ENCODE data around the gene ADPRHL1. TPM values are rescaled to one million over a fixed set of nuclear protein-coding genes. Genes with fewer than 3 reads are reported as not detected.
"Not testable (repeated sequence)": the region's sequence is repeated elsewhere in the genome, so short reads cannot be mapped to it uniquely, and the experiment has no call there.

Gene ADPRHL1
- total and polyA plus RNA-seq, 2 donors (not counting 1 experiment from before 2014, with no cell fraction given), result 0.28 to 1.3 TPM

GRCh38 chr13:113393226-113393562, 60.1 kb downstream of the ADPRHL1 start:
- Histone ChIP-seq H3K4me3 (ENCODE audit: control extremely low read depth in 1 of 5, extremely low read depth in 1 of 5, insufficient read depth in 1 of 5, low read depth in 2 of 5, low read length in 4 of 5) (peak overlapping the region in 3 of 5 experiments; percentile 58 to 78 (median 59)), H3K9ac (ENCODE audit: low read length) (peak overlapping the region; percentile 63), H3K79me2 (ENCODE audit: control insufficient read depth, insufficient read depth, low read length) (no peaks in the 10 kb centered on the region), H3K9me3 (ENCODE audit: control extremely low read depth in 1 of 3, control insufficient read depth in 2 of 3, insufficient read depth in 1 of 3, low read length in 2 of 3) (peaks cover 2 to 10% (median 8%) of the 10 kb centered on the region in 3 donors), H3K4me2 (replicated peaks; ENCODE audit: low read depth, low read length, poor library complexity, severe bottlenecking) (peak overlapping the region; percentile 75), H2AFZ (ENCODE audit: insufficient read depth, low read depth, low read length, poor library complexity, severe bottlenecking) (peak overlapping the region; percentile 79), H3K27me3 (replicated peaks in 1 of 4; ENCODE audit: control extremely low read depth in 1 of 4, control insufficient read depth in 3 of 4, insufficient read depth in 4 of 4, low read length in 3 of 4) (no peaks in the 10 kb centered on the region), H3K27ac (ENCODE audit: low read length in 2 of 2) (no peak overlapping the region), H3K4me1 (ENCODE audit: control insufficient read depth in 2 of 2, insufficient read depth in 2 of 2, low read length in 2 of 2) (peaks cover 8 to 12% of the 10 kb centered on the region in 2 donors), H4K20me1 (ENCODE audit: control insufficient read depth, insufficient read depth, low read length, poor library complexity, severe bottlenecking) (no peaks in the 10 kb centered on the region), H3K36me3 (replicated peaks in 1 of 2; ENCODE audit: control extremely low read depth in 1 of 2, control insufficient read depth in 1 of 2, extremely low read depth in 1 of 2, insufficient read depth in 2 of 2, low read length in 1 of 2) (no peaks in the 10 kb centered on the region)
- CTCF ChIA-PET, result interaction anchor here (0.6 to 0.9 kb wide), 3 partner anchors 90 to 135 kb away, joined by 3 read pairs; no protein-coding TSS in a partner anchor
- 94% methylated on average over 13 of the region's 13 CpGs for WGBS (ENCODE audit: insufficient coverage)
- POLR2A ChIA-PET, result no interaction called here
- DNase-seq (no peak), ATAC-seq (ENCODE audit: low read depth) (no peak)
- no peaks in the 10 kb centered on the region for H3K27me3 Mint-ChIP-seq
- TF ChIP-seq CTCF (IDR thresholded peaks at IDR 0.05) (no peak), EZH2 (IDR thresholded peaks at IDR 0.05; ENCODE audit: borderline replicate concordance, insufficient read depth, low read depth, low read length, poor library complexity, severe bottlenecking) (no peak)
- peak overlapping the region; percentile 67 for H3K27ac Mint-ChIP-seq
- H3K4me1 Mint-ChIP-seq, result peaks cover 4% of the 10 kb centered on the region
- H3K4me3 Mint-ChIP-seq, result peak overlapping the region; percentile 94
- no peaks in the 10 kb centered on the region for H3K9me3 Mint-ChIP-seq (ENCODE audit: insufficient read depth)
- intact Hi-C loops (cut with micrococcal nuclease), result loop anchor here (5.0 kb wide), 1 partner anchor 96 kb away; the partner anchor contains the start of gene LAMP1

GRCh38 chr13:113390874-113391497, 62.3 kb downstream of the ADPRHL1 start:
- no peaks in the 10 kb centered on the region for H3K79me2 ChIP-seq (ENCODE audit: control insufficient read depth, insufficient read depth, low read length)
- H4K20me1 ChIP-seq (ENCODE audit: control insufficient read depth, insufficient read depth, low read length, poor library complexity, severe bottlenecking), result no peaks in the 10 kb centered on the region
- H2AFZ ChIP-seq (ENCODE audit: insufficient read depth, low read depth, low read length, poor library complexity, severe bottlenecking), result no peak overlapping the region
- H3K36me3 ChIP-seq (replicated peaks in 1 of 2; ENCODE audit: control extremely low read depth in 1 of 2, control insufficient read depth in 1 of 2, extremely low read depth in 1 of 2, insufficient read depth in 2 of 2, low read length in 1 of 2), result no peaks in the 10 kb centered on the region
- no peaks in the 10 kb centered on the region for H3K27me3 ChIP-seq (replicated peaks in 1 of 4; ENCODE audit: control extremely low read depth in 1 of 4, control insufficient read depth in 3 of 4, insufficient read depth in 4 of 4, low read length in 3 of 4)
- peaks cover 4% of the 10 kb centered on the region for H3K4me1 Mint-ChIP-seq
- ChIA-PET POLR2A (no interaction called here), CTCF (no interaction called here)
- peaks cover 15% of the 10 kb centered on the region for H3K27me3 Mint-ChIP-seq
- H3K4me1 ChIP-seq (ENCODE audit: control insufficient read depth in 2 of 2, insufficient read depth in 2 of 2, low read length in 2 of 2), result peaks cover 8 to 12% of the 10 kb centered on the region in 2 donors
- H3K9ac ChIP-seq (ENCODE audit: low read length), result no peak overlapping the region
- peaks cover 4 to 13% (median 8%) of the 10 kb centered on the region in 3 donors for H3K9me3 ChIP-seq (ENCODE audit: control extremely low read depth in 1 of 3, control insufficient read depth in 2 of 3, insufficient read depth in 1 of 3, low read length in 2 of 3)
- no peak overlapping the region for H3K27ac Mint-ChIP-seq
- DNase-seq (no peak), ATAC-seq (ENCODE audit: low read depth) (no peak)
- H3K4me3 ChIP-seq (ENCODE audit: control extremely low read depth in 1 of 5, extremely low read depth in 1 of 5, insufficient read depth in 1 of 5, low read depth in 2 of 5, low read length in 4 of 5), result no peak overlapping the region
- peaks cover 2% of the 10 kb centered on the region for H3K9me3 Mint-ChIP-seq (ENCODE audit: insufficient read depth)
- no peak overlapping the region for H3K27ac ChIP-seq (ENCODE audit: low read length in 2 of 2)
- WGBS (ENCODE audit: insufficient coverage), result 94% methylated on average over 3 of the region's 10 CpGs
- intact Hi-C loops (cut with micrococcal nuclease), result loop anchor here (5.0 kb wide), 1 partner anchor 94 kb away; the partner anchor contains the start of gene LAMP1
- no peak for TF ChIP-seq CTCF (IDR thresholded peaks at IDR 0.05)
- TF ChIP-seq EZH2 (IDR thresholded peaks at IDR 0.05; ENCODE audit: borderline replicate concordance, insufficient read depth, low read depth, low read length, poor library complexity, severe bottlenecking), result no peak
- H3K4me2 ChIP-seq (replicated peaks; ENCODE audit: low read depth, low read length, poor library complexity, severe bottlenecking), result no peak overlapping the region
- H3K4me3 Mint-ChIP-seq, result no peak overlapping the region

- H3K79me2 ChIP-seq (ENCODE audit: control insufficient read depth, insufficient read depth, low read length); H3K9ac ChIP-seq (ENCODE audit: low read length); ATAC-seq (ENCODE audit: low read depth); H2AFZ ChIP-seq (ENCODE audit: insufficient read depth, low read depth, low read length, poor library complexity, severe bottlenecking); POLR2A ChIA-PET; H3K27ac Mint-ChIP-seq; H3K4me3 Mint-ChIP-seq; H3K36me3 ChIP-seq (replicated peaks in 1 of 2; ENCODE audit: control extremely low read depth in 1 of 2, control insufficient read depth in 1 of 2, extremely low read depth in 1 of 2, insufficient read depth in 2 of 2, low read length in 1 of 2); H3K4me1 Mint-ChIP-seq; H3K27ac ChIP-seq (ENCODE audit: low read length in 2 of 2); H3K9me3 Mint-ChIP-seq (ENCODE audit: insufficient read depth); H3K27me3 ChIP-seq (replicated peaks in 1 of 4; ENCODE audit: control extremely low read depth in 1 of 4, control insufficient read depth in 3 of 4, insufficient read depth in 4 of 4, low read length in 3 of 4); intact Hi-C loops (cut with micrococcal nuclease); H3K4me2 ChIP-seq (replicated peaks; ENCODE audit: low read depth, low read length, poor library complexity, severe bottlenecking); DNase-seq; H3K4me3 ChIP-seq (ENCODE audit: control extremely low read depth in 1 of 5, extremely low read depth in 1 of 5, insufficient read depth in 1 of 5, low read depth in 2 of 5, low read length in 4 of 5); H4K20me1 ChIP-seq (ENCODE audit: control insufficient read depth, insufficient read depth, low read length, poor library complexity, severe bottlenecking): not testable (repeated sequence)
- 100% methylated on average over 3 of the region's 8 CpGs for WGBS (ENCODE audit: insufficient coverage)
- CTCF ChIA-PET, result interaction anchor here (1.0 kb wide), 1 partner anchor 10 kb away, joined by 3 read pairs; no protein-coding TSS in a partner anchor
- Histone ChIP-seq H3K9me3 (ENCODE audit: control extremely low read depth in 1 of 3, control insufficient read depth in 2 of 3, insufficient read depth in 1 of 3, low read length in 2 of 3) (peaks cover 4 to 19% (median 8%) of the 10 kb centered on the region in 3 donors), H3K4me1 (ENCODE audit: control insufficient read depth in 2 of 2, insufficient read depth in 2 of 2, low read length in 2 of 2) (peaks cover 8 to 12% of the 10 kb centered on the region in 2 donors)
- peaks cover 15% of the 10 kb centered on the region for H3K27me3 Mint-ChIP-seq
These were observed 63.7 kb downstream of the ADPRHL1 start for GRCh38 chr13:113389586-113389985.
